ENCODE measurements around the gene ITGB5.

Gene ITGB5

DNA sequence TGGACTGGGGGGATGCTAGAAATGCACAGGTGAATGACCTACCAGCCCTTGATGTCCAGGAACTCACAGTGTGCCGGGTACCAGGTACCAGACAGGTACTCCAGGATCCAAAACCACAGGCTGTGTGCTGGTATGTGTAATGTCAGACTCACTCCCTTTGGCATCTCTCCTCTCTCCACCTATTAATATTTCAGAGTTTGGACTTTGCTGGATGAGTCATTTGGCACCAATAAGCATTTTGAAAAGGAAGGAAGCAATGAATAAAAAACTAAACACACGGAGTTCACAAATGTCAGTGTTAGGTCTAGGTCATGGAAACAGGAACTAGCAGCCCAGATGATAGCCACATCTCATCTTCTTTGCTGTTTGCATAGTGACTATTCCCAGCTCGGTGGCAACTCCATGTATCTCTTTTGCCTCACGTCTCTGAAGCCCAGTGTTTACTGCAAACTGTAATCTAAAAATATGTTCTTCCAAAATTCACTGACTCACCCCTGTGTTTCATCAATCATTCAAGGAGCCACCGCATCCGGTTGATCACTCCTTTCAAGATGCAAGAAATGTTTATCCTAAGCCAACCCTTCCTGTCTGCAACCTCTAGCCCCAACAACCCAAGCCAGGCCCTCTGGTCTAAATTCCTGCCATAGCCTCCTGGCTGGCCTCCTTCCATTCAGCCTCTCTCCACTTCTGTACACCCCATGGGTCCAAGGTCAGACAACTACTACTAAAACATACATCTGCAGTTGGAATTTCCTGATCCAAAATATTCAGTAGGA, 8.4 kb downstream of the ITGB5 start:
- in situ Hi-C loops (cut with MboI; ENCODE audit: low pct_unique_long_range_greater_than_20kb, low sequenced_read_pairs): no loop called here
- peak; percentile 32 for DNase-seq

DNA sequence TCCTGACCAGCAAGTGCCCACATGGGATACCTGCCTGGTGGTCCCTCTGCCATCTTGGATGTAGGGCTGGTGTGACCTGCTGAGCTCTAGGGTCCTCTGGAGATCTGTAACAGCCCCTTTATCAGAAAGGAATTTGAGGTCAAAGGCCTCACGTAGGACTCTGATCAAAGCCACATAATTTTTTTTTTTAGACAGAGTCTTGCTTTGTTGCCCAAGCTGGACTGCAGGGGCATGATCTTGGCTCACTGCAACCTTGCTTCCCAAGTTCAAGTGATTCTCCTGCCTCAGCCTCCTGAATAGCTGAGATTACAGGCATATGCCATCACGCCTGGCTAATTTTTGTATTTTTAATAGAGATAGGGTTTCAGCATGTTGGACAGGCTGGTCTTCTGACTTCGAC, 9.5 kb downstream of the ITGB5 start:
- in situ Hi-C loops (cut with MboI; ENCODE audit: low pct_unique_long_range_greater_than_20kb, low sequenced_read_pairs): no loop called here

DNA sequence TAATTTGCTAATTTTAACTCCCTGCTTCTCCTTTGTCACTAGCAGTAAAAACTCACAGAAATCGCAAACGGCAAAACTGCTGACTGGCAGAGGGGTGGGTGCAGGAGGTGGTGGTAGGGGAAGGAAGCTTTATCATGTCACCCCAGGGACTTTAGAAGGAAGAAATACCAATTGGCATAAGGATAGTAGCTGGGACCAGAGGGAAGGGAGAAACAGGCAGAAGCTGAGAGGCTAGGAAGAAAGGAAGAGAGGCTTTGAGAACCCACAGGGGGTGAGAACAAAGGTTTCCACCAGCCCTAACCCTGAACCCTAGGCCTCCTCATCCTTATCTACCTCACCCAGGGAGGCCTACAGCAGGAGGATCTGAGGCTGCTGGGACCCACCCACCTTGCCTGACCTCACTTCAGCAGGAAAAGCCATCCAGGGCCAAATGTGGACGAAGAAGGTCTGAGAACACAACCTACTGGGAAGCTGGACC, 10.7 kb downstream of the ITGB5 start:
- no peak for DNase-seq
- in situ Hi-C loops (cut with MboI; ENCODE audit: low pct_unique_long_range_greater_than_20kb, low sequenced_read_pairs): no loop called here

More for the DNA sequence above, 9.5 kb downstream of the ITGB5 start:
- DNase-seq: no peak

DNA sequence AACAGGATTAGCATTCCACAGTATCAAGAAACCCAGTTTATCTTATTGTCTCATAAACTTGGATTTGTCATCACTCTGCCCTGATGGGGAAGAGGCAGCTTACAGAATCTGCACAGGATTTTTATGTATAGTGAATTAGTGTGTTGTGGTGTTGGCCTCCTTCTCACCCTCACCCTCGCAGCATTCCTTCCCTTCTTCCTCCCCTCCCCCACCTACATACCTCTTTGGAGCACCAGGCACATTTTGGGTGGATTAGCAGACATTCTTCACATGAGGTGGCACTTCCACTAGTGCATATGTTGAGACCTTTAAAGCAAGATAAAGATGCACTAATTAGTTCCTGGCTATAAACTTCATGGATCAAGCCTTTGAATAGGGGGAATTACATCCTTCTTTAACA, 13.9 kb downstream of the ITGB5 start:
- DNase-seq: no peak
- in situ Hi-C loops (cut with MboI; ENCODE audit: low pct_unique_long_range_greater_than_20kb, low sequenced_read_pairs): no loop called here

DNA sequence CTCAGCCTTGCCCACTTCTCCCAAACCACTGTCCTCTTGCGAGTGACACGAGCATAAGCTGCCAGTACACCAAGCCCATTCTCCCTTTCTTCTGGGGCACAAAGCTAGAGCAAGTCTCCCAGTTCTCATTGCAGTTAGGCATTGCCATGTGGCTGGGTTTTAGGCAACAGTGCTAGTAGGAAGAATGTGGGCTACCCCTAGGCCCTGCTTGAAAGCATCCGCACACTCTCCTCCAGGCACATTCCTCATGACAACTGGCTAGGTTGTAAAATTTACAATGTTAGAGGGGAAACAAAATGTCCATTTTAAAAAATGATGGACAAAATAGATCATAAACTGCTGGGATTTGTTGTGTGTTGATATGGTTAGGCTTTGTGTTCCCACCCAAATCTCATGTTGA, 19.7 kb downstream of the ITGB5 start:
- in situ Hi-C loops (cut with MboI; ENCODE audit: low pct_unique_long_range_greater_than_20kb, low sequenced_read_pairs): no loop called here
- DNase-seq: no peak

DNA sequence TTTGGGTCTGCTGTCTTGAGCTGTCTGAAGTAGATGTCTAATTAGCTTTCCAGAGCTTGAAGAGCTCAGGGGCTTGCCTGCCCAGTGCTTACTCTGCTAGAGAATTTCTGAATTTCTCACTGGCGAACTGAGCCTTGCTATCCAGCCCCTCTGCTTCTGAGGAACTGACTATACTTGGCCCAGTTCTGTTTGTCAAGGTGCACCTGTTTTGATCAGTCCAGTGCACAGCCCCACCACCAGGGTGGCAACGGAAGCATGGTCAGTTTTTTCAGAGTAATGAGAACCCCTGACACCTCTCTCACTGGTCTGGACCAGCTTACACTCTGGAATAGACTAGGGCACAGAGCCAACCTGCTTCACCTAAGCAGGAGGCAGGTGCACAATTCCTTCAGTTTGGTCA, 25.2 kb downstream of the ITGB5 start:
- no peak for DNase-seq
- in situ Hi-C loops (cut with MboI; ENCODE audit: low pct_unique_long_range_greater_than_20kb, low sequenced_read_pairs): no loop called here

GRCh38 chr3:124861041-124861440, 26.1 kb downstream of the ITGB5 start:
- in situ Hi-C loops (cut with MboI; ENCODE audit: low pct_unique_long_range_greater_than_20kb, low sequenced_read_pairs): no loop called here
- DNase-seq: no peak

DNA sequence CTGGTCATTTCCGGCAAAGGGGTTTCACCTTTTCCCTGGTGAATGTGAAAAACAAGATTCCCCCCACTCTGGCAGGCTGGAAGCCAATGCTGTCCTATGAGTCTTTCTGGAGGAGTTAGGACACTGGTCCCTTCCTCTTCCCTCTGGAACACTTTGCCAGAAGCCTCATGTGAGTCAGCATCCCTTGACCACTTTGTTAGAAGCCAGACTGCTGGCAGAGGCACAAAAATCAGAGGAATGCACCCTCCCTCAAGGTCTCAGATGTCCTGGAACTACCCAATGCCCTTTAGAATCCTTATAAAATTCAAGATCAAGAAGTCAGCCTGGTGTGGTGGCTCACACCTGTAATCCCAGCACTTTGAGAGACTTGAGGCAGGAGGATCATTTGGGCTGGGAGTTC, 26.6 kb downstream of the ITGB5 start:
- DNase-seq: no peak
- in situ Hi-C loops (cut with MboI; ENCODE audit: low pct_unique_long_range_greater_than_20kb, low sequenced_read_pairs): no loop called here

GRCh38 chr3:124859025-124859424, 28.1 kb downstream of the ITGB5 start:
- DNase-seq: no peak
- in situ Hi-C loops (cut with MboI; ENCODE audit: low pct_unique_long_range_greater_than_20kb, low sequenced_read_pairs): no loop called here

DNA sequence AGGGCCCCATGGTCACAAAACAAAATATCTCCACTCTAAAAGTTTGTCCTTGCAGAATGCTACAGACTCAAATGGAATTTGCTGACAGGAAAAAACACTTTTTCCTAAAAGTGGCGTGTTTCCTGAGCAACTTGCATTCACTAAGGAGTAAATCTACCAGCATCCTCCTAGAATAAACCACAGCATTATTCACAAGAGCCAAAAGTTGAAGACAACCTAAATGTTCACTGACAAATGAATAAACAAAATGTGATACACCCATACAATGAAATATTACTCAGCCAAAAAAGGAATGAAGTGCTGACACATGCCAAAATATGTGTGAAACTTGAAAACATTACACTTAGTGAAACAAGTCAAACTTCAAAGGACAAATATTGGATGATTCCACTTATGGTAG, 28.9 kb downstream of the ITGB5 start:
- in situ Hi-C loops (cut with MboI; ENCODE audit: low pct_unique_long_range_greater_than_20kb, low sequenced_read_pairs): no loop called here

DNA sequence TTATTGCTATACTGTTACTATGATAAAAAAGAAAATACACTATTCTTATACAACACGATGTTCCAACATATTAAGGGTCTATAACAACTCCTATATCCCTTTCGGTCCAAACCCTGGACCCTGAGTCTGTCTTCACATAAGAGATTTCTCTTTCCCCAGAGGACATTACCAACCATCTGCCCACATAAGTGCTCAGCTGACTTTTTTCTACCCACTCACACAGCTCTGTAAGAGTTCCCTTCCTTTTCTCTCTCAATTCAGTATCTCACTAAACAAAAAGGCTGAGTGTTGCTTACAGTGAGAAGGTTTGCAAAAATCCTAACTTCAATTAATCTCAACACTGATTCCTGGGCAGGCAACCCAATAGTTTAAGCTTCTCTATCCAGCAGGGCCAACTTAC, 30.5 kb downstream of the ITGB5 start:
- in situ Hi-C loops (cut with MboI; ENCODE audit: low pct_unique_long_range_greater_than_20kb, low sequenced_read_pairs): no loop called here
- DNase-seq: no peak

More for the DNA sequence above, 28.9 kb downstream of the ITGB5 start:
- DNase-seq: no peak

DNA sequence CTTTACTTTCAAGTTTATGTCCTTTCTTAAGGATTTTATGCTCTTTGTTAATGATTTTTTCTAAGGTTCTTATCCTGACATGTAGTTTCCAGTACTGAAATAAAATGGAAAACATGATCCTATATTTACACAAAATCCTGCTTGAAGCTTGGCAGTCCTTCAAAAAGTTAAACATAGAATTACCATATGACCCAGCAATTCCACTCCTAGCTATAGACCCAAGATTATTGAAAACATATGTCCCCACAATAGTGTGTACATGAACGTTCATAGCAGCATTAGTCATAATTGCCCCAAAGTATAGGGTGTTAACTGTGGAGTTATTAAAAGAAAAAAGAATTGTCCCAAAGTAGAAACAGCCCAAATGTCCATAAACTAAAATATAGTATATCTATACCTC, 33.2 kb downstream of the ITGB5 start:
- no peak for DNase-seq
- in situ Hi-C loops (cut with MboI; ENCODE audit: low pct_unique_long_range_greater_than_20kb, low sequenced_read_pairs): no loop called here

- DNase-seq: no peak
- in situ Hi-C loops (cut with MboI; ENCODE audit: low pct_unique_long_range_greater_than_20kb, low sequenced_read_pairs): no loop called here
Observed at GRCh38 chr3:124853446-124853845, 33.7 kb downstream of the ITGB5 start.

DNA sequence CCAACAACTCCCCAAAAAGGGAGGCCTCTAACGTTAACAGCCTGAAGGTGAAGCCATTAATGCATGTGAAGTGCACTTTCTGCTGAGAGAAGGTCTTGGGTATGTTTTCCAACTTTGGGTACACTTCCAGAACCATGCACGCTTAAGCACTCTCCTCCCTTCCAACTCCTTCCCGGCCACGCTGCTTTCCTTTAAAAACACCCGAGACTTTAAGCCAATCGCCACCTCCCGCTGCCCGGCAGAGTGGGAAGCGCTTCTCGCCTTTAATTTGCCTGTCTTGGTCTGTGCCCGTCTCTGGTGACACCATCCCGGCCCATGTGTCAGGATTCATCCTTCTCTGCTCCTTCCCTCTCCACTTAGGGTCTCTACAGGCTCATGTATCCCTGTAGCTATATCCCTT, 35.3 kb downstream of the ITGB5 start:
- in situ Hi-C loops (cut with MboI; ENCODE audit: low pct_unique_long_range_greater_than_20kb, low sequenced_read_pairs): no loop called here
- no peak for DNase-seq

- DNase-seq: no peak
- in situ Hi-C loops (cut with MboI; ENCODE audit: low pct_unique_long_range_greater_than_20kb, low sequenced_read_pairs): no loop called here
Observed at GRCh38 chr3:124851136-124851535, 36.0 kb downstream of the ITGB5 start.

DNA sequence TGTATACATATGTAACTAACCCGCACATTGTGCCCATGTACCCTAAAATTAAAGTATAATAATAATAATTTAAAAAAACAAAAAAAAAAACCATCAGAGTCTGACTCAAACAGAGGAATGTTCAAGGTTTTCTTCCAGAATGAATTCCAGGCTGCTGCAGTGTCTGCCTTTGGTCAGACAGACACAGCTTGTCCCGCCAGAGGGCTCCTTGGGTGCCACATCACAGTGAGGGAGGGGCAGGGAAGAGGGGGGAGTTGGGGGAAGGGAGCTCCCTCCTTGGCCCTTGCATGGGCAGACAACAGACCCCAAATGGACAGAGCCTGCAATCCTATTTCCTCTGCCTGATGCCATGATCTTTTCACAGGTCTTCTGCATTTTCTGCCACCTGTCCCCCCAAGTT, 36.5 kb downstream of the ITGB5 start:
- in situ Hi-C loops (cut with MboI; ENCODE audit: low pct_unique_long_range_greater_than_20kb, low sequenced_read_pairs): no loop called here
- DNase-seq: no peak

GRCh38 chr3:124850212-124850611, 37.0 kb downstream of the ITGB5 start:
- in situ Hi-C loops (cut with MboI; ENCODE audit: low pct_unique_long_range_greater_than_20kb, low sequenced_read_pairs): no loop called here
- DNase-seq: no peak

DNA sequence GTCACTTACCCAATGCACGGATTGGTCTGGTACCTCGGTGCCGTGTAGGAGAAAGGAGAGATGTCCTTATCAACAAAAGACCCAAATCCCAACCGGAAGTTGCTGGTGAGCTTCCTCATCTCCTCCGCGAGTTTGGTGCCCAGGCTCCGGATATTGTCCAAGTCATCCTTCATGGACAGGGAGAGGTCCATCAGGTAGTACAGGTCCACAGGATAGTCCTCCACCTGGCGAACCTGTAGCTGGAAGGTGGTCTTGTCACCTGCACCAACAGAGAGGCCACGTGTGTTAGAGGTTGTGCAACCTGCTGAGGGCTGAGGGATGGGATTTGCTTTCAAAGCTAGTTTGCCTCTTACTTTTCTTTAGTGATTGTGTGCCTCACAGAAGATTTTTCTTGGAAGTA, 38.9 kb downstream of the ITGB5 start:
- no peak for DNase-seq
- in situ Hi-C loops (cut with MboI; ENCODE audit: low pct_unique_long_range_greater_than_20kb, low sequenced_read_pairs): no loop called here

DNA sequence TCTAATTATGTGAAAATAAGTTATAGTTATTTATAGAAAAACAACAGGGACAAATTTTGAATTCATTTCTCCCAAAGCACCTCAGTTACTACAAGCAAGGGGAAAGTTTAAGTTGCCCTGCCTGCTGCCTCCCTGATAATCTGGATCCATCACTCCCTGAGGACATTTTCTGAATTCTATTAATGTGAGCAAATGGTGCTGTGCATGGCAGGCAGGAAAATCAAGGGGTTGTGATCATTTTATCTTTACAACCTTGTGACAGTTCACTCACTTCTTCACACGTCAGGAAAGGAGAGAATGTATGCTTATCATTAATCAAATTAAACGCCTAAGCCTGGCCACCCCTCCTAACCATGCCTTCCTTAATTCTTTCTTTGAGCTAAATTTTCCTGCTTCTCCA, 39.3 kb downstream of the ITGB5 start:
- no peak for DNase-seq
- in situ Hi-C loops (cut with MboI; ENCODE audit: low pct_unique_long_range_greater_than_20kb, low sequenced_read_pairs): no loop called here

DNA sequence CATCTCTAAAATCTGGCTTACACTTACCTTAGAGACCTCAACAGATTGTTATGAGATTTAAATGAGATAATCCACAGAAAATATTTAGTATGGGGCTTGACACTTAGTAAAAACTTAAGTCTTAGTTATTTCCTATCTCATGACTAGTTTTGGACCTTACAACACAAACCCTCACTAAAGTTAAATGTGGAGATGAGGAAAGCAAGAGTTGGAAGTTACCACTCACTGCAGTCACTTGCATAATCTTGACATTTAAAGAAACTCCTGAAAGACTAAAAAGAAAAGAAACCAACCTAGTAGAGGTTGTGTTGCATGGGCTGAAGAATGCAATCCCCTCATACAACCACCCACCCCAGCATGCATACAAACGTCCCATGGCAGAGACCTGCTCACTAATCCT, 40.1 kb downstream of the ITGB5 start:
- in situ Hi-C loops (cut with MboI; ENCODE audit: low pct_unique_long_range_greater_than_20kb, low sequenced_read_pairs): no loop called here
- no peak for DNase-seq

DNA sequence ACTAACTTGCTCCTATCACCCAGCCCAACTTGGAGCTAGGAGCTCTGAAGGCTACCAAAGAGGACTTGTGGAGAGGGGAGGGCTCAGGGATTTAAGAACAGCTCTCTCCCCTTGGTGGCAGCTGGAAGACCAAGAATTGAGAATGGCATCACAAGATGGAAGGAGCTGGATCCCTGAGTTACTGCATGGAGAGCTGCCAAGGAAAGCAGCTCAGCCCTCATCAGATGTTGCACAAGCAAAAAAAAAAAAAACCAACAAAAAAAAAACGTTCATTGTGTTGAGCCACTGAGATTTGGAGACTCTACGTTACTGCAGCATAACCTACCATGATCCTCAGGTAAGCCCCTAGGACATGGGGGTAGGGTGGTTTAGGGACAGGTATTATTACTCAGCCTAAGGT, 41.0 kb downstream of the ITGB5 start:
- in situ Hi-C loops (cut with MboI; ENCODE audit: low pct_unique_long_range_greater_than_20kb, low sequenced_read_pairs): no loop called here
- DNase-seq: no peak
